HepG2 (cell line): ENCODE measurements around the gene ENG. TPM values are rescaled to one million over a fixed set of nuclear protein-coding genes. Genes with fewer than 3 reads are reported as not detected.
A peak's percentile ranks its signal among the peaks of the same experiment; 100 is the strongest.

Experiments
- ATAC-seq: fragments of 200-7000 bp; cut with Tn5 transposase; 3 replicates; pipeline ENCODE4 v1.9.1; 2020; ENCODE audit warnings: mild to moderate bottlenecking, moderate library complexity
- BruUV-seq: library from RNA; stranded (reverse); fragments of 400-500 nt; replicated peaks from 2 replicates; lab custom pipeline; 2021; lab: Mats Ljungman, UMichigan
- CTCF ChIA-PET: fragments of 300-600 bp; formaldehyde crosslinking; extraction: SDS; loops from one replicate; lab custom pipeline; 2021; ENCODE audit warnings: low total read pairs, inconsistent platforms, low intra/inter-chr PET ratio; lab: Yijun Ruan, JAX
- POLR2A ChIA-PET: fragments of 350-600 bp; sonication (Branson Sonifier 250); formaldehyde crosslinking; loops from one replicate; lab custom pipeline; 2020; ENCODE audit warnings: antibody characterized with exemption, inconsistent platforms; lab: Yijun Ruan, JAX
- DNase-seq: peaks from one replicate; pipeline ENCODE4 v3.0.0-alpha.2; 2015; ENCODE audit warnings: low spot score
- FAIRE-seq: peaks from 3 replicates; lab custom pipeline; 2011; peaks lifted over from hg19 to GRCh38; lab: Jason Lieb, UNC
- H2AFZ ChIP-seq: one replicate; pipeline ENCODE4 v1.6.1; 2011; ENCODE audit warnings: low read length, inconsistent platforms
- H3K27ac ChIP-seq: fragments of 300-600 bp; 3 replicates; pipeline ENCODE4 v1.8.0; 2011; ENCODE audit warnings: mixed run types, mild to moderate bottlenecking, mixed read lengths, low read length, inconsistent platforms; ENCODE audit not compliant: insufficient read depth; ENCODE audit errors: extremely low read length
- H3K27me3 ChIP-seq, 2 experiments: fragments of 200-600 bp in 1 of 2; 2 replicates in 1 of 2; 3 replicates in 1 of 2; pipeline versions ENCODE4 v1.6.0 to v1.8.0; 2011; ENCODE audit warnings: low read length in 2 of 2, mild to moderate bottlenecking in 2 of 2, moderate library complexity in 2 of 2, inconsistent platforms in 1 of 2; ENCODE audit not compliant: insufficient read depth in 2 of 2, control insufficient read depth in 1 of 2
- H3K36me3 ChIP-seq, 2 experiments: fragments of 200-600 bp in 1 of 2; replicated peaks in 1 of 2; 2 replicates in 1 of 2; 3 replicates in 1 of 2; pipeline versions ENCODE4 v1.5.1 to v1.8.0; 2011; ENCODE audit warnings: low read length in 2 of 2, inconsistent platforms in 1 of 2; ENCODE audit not compliant: insufficient read depth in 2 of 2, control insufficient read depth in 1 of 2
- H3K4me1 ChIP-seq: 2 replicates; pipeline ENCODE4 v1.5.1; 2012; ENCODE audit warnings: low read length, inconsistent platforms; ENCODE audit not compliant: insufficient read depth
- H3K4me2 ChIP-seq: 2 replicates; pipeline ENCODE4 v1.6.0; 2011; ENCODE audit warnings: low read depth, low read length, inconsistent platforms
- H3K4me3 ChIP-seq, 3 experiments: fragments of 200-600 bp in 1 of 3; sonication (generic), shearing (Covaris generic) in 1 of 3; replicated peaks in 1 of 3; 2 replicates each; pipeline ENCODE4 v1.5.1; 2011 to 2016; ENCODE audit warnings: low read length in 3 of 3, inconsistent platforms in 2 of 3, low read depth in 2 of 3, mild to moderate bottlenecking in 2 of 3, control low read depth in 1 of 3, mixed read lengths in 1 of 3; ENCODE audit not compliant: insufficient read depth in 1 of 3
- H3K79me2 ChIP-seq: one replicate; pipeline ENCODE4 v1.6.1; 2011; ENCODE audit warnings: low read length, inconsistent platforms; ENCODE audit not compliant: insufficient read depth
- H3K9ac ChIP-seq: 2 replicates; pipeline ENCODE4 v1.6.0; 2011; ENCODE audit warnings: mild to moderate bottlenecking, low read depth, low read length, inconsistent platforms; ENCODE audit not compliant: insufficient read depth
- H3K9me3 ChIP-seq: 2 replicates; pipeline ENCODE4 v1.5.1; 2012; ENCODE audit warnings: mild to moderate bottlenecking, low read length
- H4K20me1 ChIP-seq: 2 replicates; pipeline ENCODE4 v1.6.0; 2011; ENCODE audit warnings: inconsistent platforms, mild to moderate bottlenecking, low read length, moderate library complexity; ENCODE audit not compliant: insufficient read depth
- ERF ChIP-seq: IDR thresholded peaks from 2 replicates; pipeline ENCODE4 v1.6.1; 2018; ENCODE audit warnings: missing biosample characterization, missing genetic modification reagents
- GABPB1 ChIP-seq: IDR thresholded peaks from 2 replicates; pipeline ENCODE4 v1.6.1; 2016; ENCODE audit warnings: mild to moderate bottlenecking, missing genetic modification reagents, moderate library complexity, missing compliant biosample characterization
- HNF4A ChIP-seq: sonication (generic); formaldehyde crosslinking; IDR thresholded peaks from 2 replicates; pipeline ENCODE4 v1.4.0; 2020; ENCODE audit warnings: missing genetic modification reagents
- PTBP1 ChIP-seq: fragments of 200-400 bp; formaldehyde crosslinking; IDR thresholded peaks from 2 replicates; pipeline ENCODE4 v1.6.1; 2018; ENCODE audit warnings: low read length, low read depth; ENCODE audit not compliant: poor library complexity, severe bottlenecking
- SMARCC2 ChIP-seq: fragments of 450-650 bp; IDR thresholded peaks from 2 replicates; pipeline ENCODE4 v1.6.1; 2017; ENCODE audit warnings: antibody characterized with exemption, mild to moderate bottlenecking
- TMF1 ChIP-seq: sonication (generic); formaldehyde crosslinking; IDR thresholded peaks from 2 replicates; pipeline ENCODE4 v1.8.1; 2022; ENCODE audit warnings: low read depth, missing genetic modification reagents
- ZBTB42 ChIP-seq: sonication (generic); formaldehyde crosslinking; IDR thresholded peaks from 2 replicates; pipeline ENCODE4 v1.5.0; 2020; ENCODE audit warnings: mild to moderate bottlenecking, missing genetic modification reagents
- ZBTB7B ChIP-seq: sonication (generic); formaldehyde crosslinking; IDR thresholded peaks from 2 replicates; pipeline ENCODE4 v1.4.0; 2020; ENCODE audit warnings: missing genetic modification reagents
- ZIK1 ChIP-seq: sonication (generic); formaldehyde crosslinking; IDR thresholded peaks from 2 replicates; pipeline ENCODE4 v1.5.0; 2020; ENCODE audit warnings: mild to moderate bottlenecking, low read depth, missing genetic modification reagents, borderline replicate concordance
- ZKSCAN5 ChIP-seq: sonication (generic); formaldehyde crosslinking; IDR thresholded peaks from 2 replicates; pipeline ENCODE4 v1.5.1; 2020; ENCODE audit warnings: mild to moderate bottlenecking, missing genetic modification reagents
- ZKSCAN8 ChIP-seq: IDR thresholded peaks from 2 replicates; pipeline ENCODE4 v1.6.1; 2016; ENCODE audit warnings: borderline replicate concordance, missing genetic modification reagents, missing compliant biosample characterization
- ZNF326 ChIP-seq: sonication (generic); formaldehyde crosslinking; IDR thresholded peaks from 2 replicates; pipeline ENCODE4 v1.4.0; 2020; ENCODE audit warnings: missing genetic modification reagents, borderline replicate concordance
- ZNF572 ChIP-seq: sonication (generic); formaldehyde crosslinking; IDR thresholded peaks from 2 replicates; pipeline ENCODE4 v1.5.1; 2020; ENCODE audit warnings: mild to moderate bottlenecking, missing genetic modification reagents
- ZNF652 ChIP-seq: IDR thresholded peaks from 2 replicates; pipeline ENCODE4 v1.6.1; 2016; ENCODE audit warnings: low read depth, borderline replicate concordance
- ZNF839 ChIP-seq: sonication (generic); formaldehyde crosslinking; IDR thresholded peaks from 2 replicates; pipeline ENCODE4 v1.4.0; 2020; ENCODE audit warnings: missing genetic modification reagents, mild to moderate bottlenecking, borderline replicate concordance
- ZSCAN30 ChIP-seq: sonication (generic); formaldehyde crosslinking; IDR thresholded peaks from 2 replicates; pipeline ENCODE4 v1.5.0; 2020; ENCODE audit warnings: mild to moderate bottlenecking, missing genetic modification reagents
- WGBS: methylation state at CpG from one replicate; pipeline ENCODE4 v1.1.6; 2017; ENCODE audit warnings: low lambda C conversion rate; 5-methylcytosine and 5-hydroxymethylcytosine counted together
- in situ Hi-C: cut with HindIII; loops from 2 replicates; pipeline ENCODE4 v1.10.0; 2017; ENCODE audit warnings: low pct_unique_long_range_greater_than_20kb; ENCODE audit not compliant: extremely low pct_ligation_motif_present
- intact Hi-C: fragments of 100-400 bp; cut with micrococcal nuclease; formaldehyde crosslinking; loops from one replicate; pipeline ENCODE4 v1.10.0; 2022; ENCODE audit not compliant: unreplicated experiment
- polyA plus RNA-seq, 8 experiments: library from polyadenylated mRNA; depleted of rRNA in 3 of 8; stranded (reverse) in 7 of 8; unstranded in 1 of 8; fragments of >200 nt; fragmentation: Illumina TruSeq in 4 of 8; extraction: Trizol in 4 of 8; gene quantifications; 2 replicates each; pipeline versions ENCODE4 v1.2.1 to v1.2.3, GENCODE V29; 2011 to 2016; ENCODE audit warnings: low read depth in 4 of 8, missing spikeins in 1 of 8, mixed read lengths in 1 of 8; ENCODE audit not compliant: insufficient read depth in 1 of 8
- total RNA-seq, 5 experiments: library from RNA; depleted of rRNA; stranded (reverse); fragments of >200 nt; fragmentation: Illumina TruSeq; extraction: Trizol; gene quantifications; 2 replicates each; pipeline ENCODE4 v1.2.3, GENCODE V29; 2016; ENCODE audit warnings: low read depth in 1 of 5
- TF ChIP-seq, protein P1 (sequence below): sonication (generic); formaldehyde crosslinking; IDR thresholded peaks from 2 replicates; pipeline ENCODE4 v1.5.1; 2020; ENCODE audit warnings: mild to moderate bottlenecking, missing genetic modification reagents, borderline replicate concordance
- TF ChIP-seq, protein P2 (sequence below): sonication (generic); formaldehyde crosslinking; IDR thresholded peaks from 2 replicates; pipeline ENCODE4 v1.8.1; 2023; ENCODE audit warnings: missing genetic modification reagents, inconsistent platforms, borderline replicate concordance
- TF ChIP-seq, protein P3 (sequence below): IDR thresholded peaks from 2 replicates; pipeline ENCODE4 v1.6.1; 2012; ENCODE audit warnings: low read depth, low read length, improper control_type of control experiment

Gene ENG
- total and polyA plus RNA-seq, 2 of the 13 experiments (the other 11 are each of a cell fraction or from before 2014, with no cell fraction given) = 0.02 to 1.1 TPM

DNA sequence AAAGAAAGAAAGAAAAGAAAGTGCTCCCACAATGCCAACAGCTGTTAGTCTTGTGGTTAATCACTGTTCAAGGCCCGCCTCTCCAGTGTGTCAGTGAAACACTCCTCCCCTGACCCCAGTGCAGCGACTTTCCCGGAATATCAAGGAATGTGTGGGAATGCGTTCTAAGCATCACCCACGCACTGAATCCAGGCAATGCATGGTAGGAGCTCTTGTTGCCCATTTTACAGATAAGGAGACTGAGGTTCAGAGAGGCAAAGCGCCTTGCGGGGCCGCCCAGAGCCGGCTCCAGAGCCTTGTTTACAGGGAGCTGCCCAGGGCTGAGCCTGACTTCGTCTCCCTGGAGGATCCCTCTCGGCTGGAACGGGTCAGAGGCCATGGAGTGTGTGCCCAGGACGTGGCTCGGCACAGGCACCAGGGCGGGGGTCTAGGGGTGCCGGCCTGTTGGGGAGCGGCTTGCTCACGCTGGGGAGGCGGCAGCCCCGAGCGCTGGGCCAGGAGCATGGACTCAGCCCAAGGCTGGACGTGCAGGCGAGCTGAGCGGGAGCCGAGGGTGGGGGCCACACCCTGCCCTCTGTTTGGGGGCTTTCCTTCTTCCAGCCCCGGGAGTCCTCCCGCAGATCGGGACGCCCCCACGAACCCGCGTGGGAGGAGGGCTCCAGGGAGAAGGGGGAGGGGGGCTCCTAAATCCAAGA is 44.1 kb upstream of the ENG start (continued):
- TF ChIP-seq, protein P1, sequence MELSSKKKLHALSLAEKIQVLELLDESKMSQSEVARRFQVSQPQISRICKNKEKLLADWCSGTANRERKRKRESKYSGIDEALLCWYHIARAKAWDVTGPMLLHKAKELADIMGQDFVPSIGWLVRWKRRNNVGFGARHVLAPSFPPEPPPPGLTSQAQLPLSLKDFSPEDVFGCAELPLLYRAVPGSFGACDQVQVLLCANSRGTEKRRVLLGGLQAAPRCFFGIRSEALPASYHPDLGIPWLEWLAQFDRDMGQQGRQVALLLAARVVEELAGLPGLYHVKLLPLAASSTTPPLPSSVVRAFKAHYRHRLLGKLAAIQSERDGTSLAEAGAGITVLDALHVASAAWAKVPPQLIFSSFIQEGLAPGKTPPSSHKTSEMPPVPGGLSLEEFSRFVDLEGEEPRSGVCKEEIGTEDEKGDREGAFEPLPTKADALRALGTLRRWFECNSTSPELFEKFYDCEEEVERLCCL (CRISPR knock-in tag) = no peak
- TF ChIP-seq ZNF572 (CRISPR knock-in tag) = no peak
- TF ChIP-seq ZBTB42 (CRISPR knock-in tag) = no peak
- TF ChIP-seq ZBTB7B = peak; percentile 80; the same call in 1 of the 2 replicates
- peak; percentile 52; the same call in 1 of the 2 replicates for TF ChIP-seq ZKSCAN8
- TF ChIP-seq ZKSCAN5 (CRISPR knock-in tag) = no peak
- TF ChIP-seq, all 625 proteins: peak for 114

DNA sequence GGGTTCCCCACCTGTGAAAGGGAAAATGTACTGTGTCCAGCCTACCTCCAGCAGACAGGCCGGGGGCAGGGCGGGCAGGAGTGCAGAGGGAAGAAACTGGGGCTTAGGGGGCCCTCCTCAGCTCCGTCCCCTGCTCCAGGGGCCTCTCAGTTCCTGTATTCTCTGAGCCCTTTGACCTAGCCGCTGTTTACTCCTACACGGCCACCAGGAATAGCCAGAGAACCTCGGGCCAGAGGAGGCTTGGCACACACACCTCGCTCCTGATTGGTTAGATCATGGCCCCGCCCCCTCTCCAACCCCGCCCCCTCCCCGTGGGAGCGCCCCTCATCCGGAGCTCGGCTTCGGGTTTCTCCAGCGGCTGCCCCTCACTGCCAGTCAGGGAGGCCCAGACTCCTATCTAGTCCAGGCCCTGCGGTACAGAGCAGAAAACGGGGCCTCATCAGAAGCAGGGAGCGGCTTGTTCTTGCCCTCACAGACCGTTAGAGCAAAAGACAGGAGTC is 42.8 kb upstream of the ENG start:
- no peaks in the 10 kb centered on the region for H4K20me1 ChIP-seq
- DNase-seq = peak; percentile 95
- no peaks in the 10 kb centered on the region for H3K27me3 ChIP-seq
- in situ Hi-C loops = no loop called here
- ChIA-PET CTCF (no interaction called here), POLR2A (interaction anchor here (0.6 to 3.8 kb wide), 26 partner anchors 9 to 787 kb away, joined by 3 to 55 read pairs (median 4); partner anchors contain the start of genes AK1, SLC2A8, ST6GALNAC4 and TOR2A)
- FAIRE-seq = peak; percentile 90
- H3K4me1 ChIP-seq = peaks cover 49% of the 10 kb centered on the region
- peaks cover 26 to 42% of the 10 kb centered on the region in 2 experiments for H3K36me3 ChIP-seq
- peak overlapping the region; percentile 75 for H3K9ac ChIP-seq
- BruUV-seq = no TSS peak
- H3K4me3 ChIP-seq = peak overlapping the region; percentile 48 to 71 (median 56)
- 0% methylated on average over 6 of the region's 19 CpGs for WGBS
- peaks cover 19% of the 10 kb centered on the region for H3K79me2 ChIP-seq
- peaks cover 17% of the 10 kb centered on the region for H3K9me3 ChIP-seq
- intact Hi-C loops = no loop called here
- H3K27ac ChIP-seq = peak overlapping the region; percentile 92
- no peak overlapping the region for H2AFZ ChIP-seq
- ATAC-seq = peak; percentile 93
- peak overlapping the region; percentile 86 for H3K4me2 ChIP-seq
- TF ChIP-seq GABPB1 (CRISPR knock-in tag) (peak; percentile 51), ZNF326 (no peak), SMARCC2 (no peak), TMF1 (CRISPR knock-in tag) (0 out of 2 replicates have a peak, but pooled peaks have one; percentile 18), HNF4A (CRISPR knock-in tag) (peak; percentile 64), ERF (CRISPR knock-in tag) (no peak), ZNF839 (CRISPR knock-in tag) (no peak), ZNF652 (CRISPR knock-in tag) (no peak; the same call in 1 of the 2 replicates), ZIK1 (CRISPR knock-in tag) (no peak), PTBP1 (no peak), ZSCAN30 (no peak)
- TF ChIP-seq, protein P2, sequence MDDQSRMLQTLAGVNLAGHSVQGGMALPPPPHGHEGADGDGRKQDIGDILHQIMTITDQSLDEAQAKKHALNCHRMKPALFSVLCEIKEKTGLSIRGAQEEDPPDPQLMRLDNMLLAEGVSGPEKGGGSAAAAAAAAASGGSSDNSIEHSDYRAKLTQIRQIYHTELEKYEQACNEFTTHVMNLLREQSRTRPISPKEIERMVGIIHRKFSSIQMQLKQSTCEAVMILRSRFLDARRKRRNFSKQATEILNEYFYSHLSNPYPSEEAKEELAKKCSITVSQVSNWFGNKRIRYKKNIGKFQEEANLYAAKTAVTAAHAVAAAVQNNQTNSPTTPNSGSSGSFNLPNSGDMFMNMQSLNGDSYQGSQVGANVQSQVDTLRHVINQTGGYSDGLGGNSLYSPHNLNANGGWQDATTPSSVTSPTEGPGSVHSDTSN (CRISPR knock-in tag) = no peak
- TF ChIP-seq, protein P3, sequence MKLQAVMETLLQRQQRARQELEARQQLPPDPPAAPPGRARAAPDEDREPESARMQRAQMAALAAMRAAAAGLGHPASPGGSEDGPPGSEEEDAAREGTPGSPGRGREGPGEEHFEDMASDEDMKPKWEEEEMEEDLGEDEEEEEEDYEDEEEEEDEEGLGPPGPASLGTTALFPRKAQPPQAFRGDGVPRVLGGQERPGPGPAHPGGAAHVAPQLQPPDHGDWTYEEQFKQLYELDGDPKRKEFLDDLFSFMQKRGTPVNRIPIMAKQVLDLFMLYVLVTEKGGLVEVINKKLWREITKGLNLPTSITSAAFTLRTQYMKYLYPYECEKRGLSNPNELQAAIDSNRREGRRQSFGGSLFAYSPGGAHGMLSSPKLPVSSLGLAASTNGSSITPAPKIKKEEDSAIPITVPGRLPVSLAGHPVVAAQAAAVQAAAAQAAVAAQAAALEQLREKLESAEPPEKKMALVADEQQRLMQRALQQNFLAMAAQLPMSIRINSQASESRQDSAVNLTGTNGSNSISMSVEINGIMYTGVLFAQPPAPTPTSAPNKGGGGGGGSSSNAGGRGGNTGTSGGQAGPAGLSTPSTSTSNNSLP = no peak
